T-helper 2 cell treated with Interferon-gamma antibody and Interleukin-4, amounts not matched to agents 5 μg/mL and 100 μg/mL, for 36 hours (primary cell): ENCODE measurements around the gene LOXL4.

Source experiments
- DNase-seq: peaks from one replicate; pipeline ENCODE4 v3.0.0; 2021; ENCODE audit warnings: low spot score
- H3K27ac Mint-ChIP-seq: one replicate; pipeline ENCODE4 v1.8.0; 2021; ENCODE audit warnings: mild to moderate bottlenecking, mixed read lengths
- H3K27me3 Mint-ChIP-seq: one replicate; pipeline ENCODE4 v1.8.0; 2021; ENCODE audit warnings: low read depth, mixed read lengths
- H3K36me3 Mint-ChIP-seq: one replicate; pipeline ENCODE4 v1.8.0; 2021; ENCODE audit warnings: low read depth, mixed read lengths
- H3K4me1 Mint-ChIP-seq: one replicate; pipeline ENCODE4 v1.8.0; 2021; ENCODE audit warnings: low read depth, mixed read lengths
- H3K4me3 Mint-ChIP-seq: one replicate; pipeline ENCODE4 v1.8.0; 2022; ENCODE audit warnings: mild to moderate bottlenecking, moderate library complexity, mixed read lengths
- H3K9me3 Mint-ChIP-seq: one replicate; pipeline ENCODE4 v1.8.0; 2021; ENCODE audit warnings: mixed read lengths

Gene LOXL4

GRCh38 chr10:98276311-98276710, 8.3 kb upstream of the LOXL4 start:
- H3K9me3 Mint-ChIP-seq = no peaks in the 10 kb centered on the region
- H3K4me3 Mint-ChIP-seq = no peak overlapping the region
- peaks cover 20% of the 10 kb centered on the region for H3K27me3 Mint-ChIP-seq
- DNase-seq = no peak
- H3K36me3 Mint-ChIP-seq = no peaks in the 10 kb centered on the region
- no peak overlapping the region for H3K27ac Mint-ChIP-seq
- no peaks in the 10 kb centered on the region for H3K4me1 Mint-ChIP-seq

- DNase-seq = no peak
- H3K9me3 Mint-ChIP-seq = no peaks in the 10 kb centered on the region
- H3K4me1 Mint-ChIP-seq = no peaks in the 10 kb centered on the region
- H3K36me3 Mint-ChIP-seq = no peaks in the 10 kb centered on the region
- no peak overlapping the region for H3K27ac Mint-ChIP-seq
- H3K4me3 Mint-ChIP-seq = no peak overlapping the region
- H3K27me3 Mint-ChIP-seq = peaks cover 27% of the 10 kb centered on the region
Observed at GRCh38 chr10:98274562-98274961, 6.6 kb upstream of the LOXL4 start.

- Mint-ChIP-seq H3K9me3 (no peaks in the 10 kb centered on the region), H3K27me3 (peaks cover 39% of the 10 kb centered on the region), H3K4me1 (peaks cover 3% of the 10 kb centered on the region), H3K4me3 (no peak overlapping the region), H3K27ac (no peak overlapping the region), H3K36me3 (no peaks in the 10 kb centered on the region)
- no peak for DNase-seq
Observed at GRCh38 chr10:98273057-98273850, 5.3 kb upstream of the LOXL4 start.

GRCh38 chr10:98272656-98273055, 4.7 kb upstream of the LOXL4 start:
- Mint-ChIP-seq H3K4me1 (peaks cover 3% of the 10 kb centered on the region), H3K27ac (no peak overlapping the region)

GRCh38 chr10:98272245-98272644, 4.3 kb upstream of the LOXL4 start:
- no peaks in the 10 kb centered on the region for H3K9me3 Mint-ChIP-seq
- peaks cover 3% of the 10 kb centered on the region for H3K4me1 Mint-ChIP-seq
- no peak overlapping the region for H3K4me3 Mint-ChIP-seq
- H3K36me3 Mint-ChIP-seq = no peaks in the 10 kb centered on the region
- no peak for DNase-seq
- H3K27ac Mint-ChIP-seq = no peak overlapping the region
- peaks cover 44% of the 10 kb centered on the region for H3K27me3 Mint-ChIP-seq

More at GRCh38 chr10:98272656-98273055, 4.7 kb upstream of the LOXL4 start:
- no peak overlapping the region for H3K4me3 Mint-ChIP-seq
- no peaks in the 10 kb centered on the region for H3K36me3 Mint-ChIP-seq
- no peak for DNase-seq
- peaks cover 42% of the 10 kb centered on the region for H3K27me3 Mint-ChIP-seq
- H3K9me3 Mint-ChIP-seq = no peaks in the 10 kb centered on the region

GRCh38 chr10:98270786-98271185, 2.8 kb upstream of the LOXL4 start:
- Mint-ChIP-seq H3K36me3 (no peaks in the 10 kb centered on the region), H3K27ac (no peak overlapping the region), H3K4me3 (no peak overlapping the region), H3K27me3 (peaks cover 53% of the 10 kb centered on the region), H3K4me1 (peaks cover 3% of the 10 kb centered on the region), H3K9me3 (no peaks in the 10 kb centered on the region)
- no peak for DNase-seq

DNA sequence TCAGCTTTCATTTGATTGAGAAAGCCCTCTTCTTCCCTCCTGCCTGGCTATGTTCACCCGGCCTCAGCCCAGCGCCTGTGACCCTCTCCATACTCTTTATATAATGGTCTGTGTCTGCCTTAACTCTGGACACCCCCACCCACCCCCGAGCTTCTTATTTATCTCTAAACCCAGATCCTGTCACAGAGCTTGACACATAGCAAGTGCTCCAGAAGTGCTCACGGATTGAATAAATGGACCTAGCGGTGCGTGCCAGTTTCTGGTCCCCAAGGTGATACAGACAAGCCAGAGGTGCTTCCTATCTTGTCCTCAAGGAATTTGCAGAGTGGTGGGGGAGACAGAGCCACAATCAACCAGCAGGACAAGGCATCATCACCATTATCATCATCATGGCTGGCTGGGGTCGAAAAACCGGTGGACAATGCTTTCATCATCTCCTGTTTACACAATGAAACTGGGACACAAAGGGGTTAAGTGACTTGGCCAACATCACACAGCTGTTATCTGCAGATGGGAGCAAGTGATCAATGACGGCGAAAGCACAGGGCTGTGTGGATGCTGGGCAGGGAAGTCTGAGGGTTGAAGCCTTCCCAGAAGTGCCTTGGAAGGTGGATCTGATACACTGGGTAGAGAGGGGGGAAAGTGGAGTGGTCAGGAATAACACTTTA, 2.2 kb upstream of the LOXL4 start:
- no peak for DNase-seq
- Mint-ChIP-seq H3K27ac (no peak overlapping the region), H3K4me3 (no peak overlapping the region), H3K4me1 (peaks cover 3% of the 10 kb centered on the region), H3K27me3 (peaks cover 53% of the 10 kb centered on the region), H3K9me3 (no peaks in the 10 kb centered on the region), H3K36me3 (no peaks in the 10 kb centered on the region)

GRCh38 chr10:98269435-98269912, 1.5 kb upstream of the LOXL4 start:
- DNase-seq = no peak
- peaks cover 54% of the 10 kb centered on the region for H3K27me3 Mint-ChIP-seq

GRCh38 chr10:98268694-98269431, 869 bp upstream of the LOXL4 start:
- Mint-ChIP-seq H3K36me3 (no peaks in the 10 kb centered on the region), H3K4me1 (peaks cover 3% of the 10 kb centered on the region), H3K9me3 (no peaks in the 10 kb centered on the region), H3K4me3 (peak overlapping the region; percentile 72), H3K27ac (no peak overlapping the region), H3K27me3 (peaks cover 52% of the 10 kb centered on the region)
- DNase-seq = no peak

More at GRCh38 chr10:98269435-98269912, 1.5 kb upstream of the LOXL4 start:
- Mint-ChIP-seq H3K36me3 (no peaks in the 10 kb centered on the region), H3K4me1 (peaks cover 3% of the 10 kb centered on the region), H3K9me3 (no peaks in the 10 kb centered on the region), H3K4me3 (no peak overlapping the region), H3K27ac (no peak overlapping the region)

- no peaks in the 10 kb centered on the region for H3K36me3 Mint-ChIP-seq
- peak overlapping the region; percentile 69 for H3K4me3 Mint-ChIP-seq
- no peak overlapping the region for H3K27ac Mint-ChIP-seq
- H3K27me3 Mint-ChIP-seq = peaks cover 49% of the 10 kb centered on the region
- H3K4me1 Mint-ChIP-seq = peaks cover 3% of the 10 kb centered on the region
- H3K9me3 Mint-ChIP-seq = no peaks in the 10 kb centered on the region
- no peak for DNase-seq
Observed at GRCh38 chr10:98267069-98267893, 713 bp downstream of the LOXL4 start.

DNA sequence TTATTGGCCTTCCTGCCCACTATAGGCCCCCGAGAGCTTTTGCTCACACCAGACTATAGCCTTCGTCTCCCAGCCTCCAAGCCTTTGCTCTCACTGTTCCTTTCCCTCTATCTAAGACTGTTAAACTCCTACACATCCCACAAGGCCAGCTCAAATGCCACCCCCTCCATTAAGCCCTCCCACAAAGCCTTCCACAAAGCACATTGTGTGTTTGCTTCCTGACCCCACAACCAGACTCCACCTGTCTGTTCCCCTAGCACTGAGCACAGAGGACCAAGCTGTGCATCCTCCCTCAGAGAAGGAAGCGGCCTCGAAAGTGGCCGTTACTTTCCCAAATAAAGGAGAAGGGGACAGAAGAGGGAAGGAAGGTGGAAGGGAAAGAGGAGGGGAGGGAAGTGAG, 1.3 kb downstream of the LOXL4 start:
- no peak for DNase-seq
- Mint-ChIP-seq H3K27ac (no peak overlapping the region), H3K9me3 (no peaks in the 10 kb centered on the region), H3K27me3 (peaks cover 47% of the 10 kb centered on the region), H3K36me3 (no peaks in the 10 kb centered on the region), H3K4me3 (no peak overlapping the region), H3K4me1 (peaks cover 3% of the 10 kb centered on the region)

DNA sequence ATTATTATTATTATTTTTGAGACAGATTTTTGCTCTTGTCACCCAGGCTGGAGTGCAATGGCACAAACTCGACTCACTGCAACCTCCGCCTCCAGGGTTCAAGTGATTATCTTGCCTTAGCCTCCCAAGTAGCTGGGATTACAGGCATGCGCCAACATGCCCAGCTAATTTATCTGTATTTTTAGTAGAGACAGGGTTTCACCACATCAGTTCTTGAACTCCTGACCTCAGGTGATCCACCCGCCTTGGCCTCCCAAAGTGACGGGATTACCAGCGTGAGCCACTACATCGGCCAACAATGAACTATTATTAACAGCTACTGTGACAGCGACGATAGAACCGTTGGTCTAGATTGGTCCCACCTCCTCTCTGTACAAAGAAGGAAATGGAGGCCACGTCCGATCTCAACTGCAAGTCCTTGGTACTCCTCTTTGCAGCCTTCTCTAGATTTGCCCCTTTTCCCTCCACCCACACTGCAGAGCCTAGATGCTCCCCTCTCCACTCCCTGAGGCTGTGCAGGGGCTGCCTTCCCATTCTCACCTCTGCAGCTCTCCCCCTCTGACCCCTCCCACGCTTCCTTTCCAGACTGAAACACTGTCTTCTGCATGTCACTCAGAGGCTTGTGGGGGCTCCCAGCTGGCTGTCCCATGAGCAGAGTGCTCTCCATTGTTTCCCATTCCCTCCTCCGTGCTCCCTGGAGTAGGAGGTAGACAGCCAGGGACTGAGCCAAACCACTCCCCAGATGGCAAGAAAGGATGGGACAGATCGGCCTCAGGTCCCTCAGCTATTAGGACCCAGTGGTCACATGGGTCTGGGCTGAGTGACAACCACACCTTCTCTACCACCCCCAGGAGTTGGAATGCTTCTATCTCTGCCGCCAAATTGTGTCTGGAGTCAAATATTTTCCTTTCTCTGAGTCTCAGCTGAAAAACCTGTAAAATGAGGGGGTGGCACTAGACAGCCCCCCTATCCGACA, 2.3 kb downstream of the LOXL4 start:
- Mint-ChIP-seq H3K36me3 (no peaks in the 10 kb centered on the region), H3K9me3 (no peaks in the 10 kb centered on the region), H3K4me3 (no peak overlapping the region), H3K4me1 (peaks cover 3% of the 10 kb centered on the region), H3K27me3 (peaks cover 40% of the 10 kb centered on the region), H3K27ac (no peak overlapping the region)
- no peak for DNase-seq
